OCI-LY3 (cell line): ENCODE results near the gene SNAP29.
A peak's percentile ranks its signal among the peaks of the same experiment; 100 is the strongest.
"Not testable (repeated sequence)": the region's sequence is repeated elsewhere in the genome, so short reads cannot be mapped to it uniquely, and the experiment has no call there.

ENCODE experiments used
- H2AFZ ChIP-seq: fragments of 200-600, 300-600 bp; shearing (Covaris generic); 2 replicates; pipeline ENCODE4 v1.6.0; 2014; ENCODE audit warnings: antibody characterized with exemption, low read depth, low read length
- H3K27ac ChIP-seq: fragments of 200-600, 300-600 bp; sonication (generic); 2 replicates; pipeline ENCODE4 v1.5.1; 2014; ENCODE audit warnings: mild to moderate bottlenecking, low read length, moderate library complexity, mixed read lengths
- H3K27me3 ChIP-seq: fragments of 200-600, 300-600 bp; sonication (generic); 2 replicates; pipeline ENCODE4 v1.6.1; 2014; ENCODE audit warnings: low read depth, low read length, mixed read lengths
- H3K36me3 ChIP-seq: fragments of 200-600, 300-600 bp; sonication (generic); replicated peaks from 2 replicates; pipeline ENCODE3; 2014; ENCODE audit warnings: low read depth, low read length, mixed read lengths
- H3K4me1 ChIP-seq: fragments of 300-600, 200-600 bp; sonication (generic); 2 replicates; pipeline ENCODE4 v1.6.1; 2014; ENCODE audit warnings: low read length, mixed read lengths
- H3K4me2 ChIP-seq: fragments of 200-600, 300-600 bp; sonication (generic); 2 replicates; pipeline ENCODE4 v1.6.1; 2014; ENCODE audit warnings: low read length, mixed read lengths
- H3K4me3 ChIP-seq: fragments of 300-600, 200-600 bp; sonication (generic); 2 replicates; pipeline ENCODE4 v1.5.1; 2014; ENCODE audit warnings: antibody characterized with exemption, mild to moderate bottlenecking, low read length, moderate library complexity
- H3K79me2 ChIP-seq: fragments of 300-600, 200-600 bp; shearing (Covaris generic); 2 replicates; pipeline ENCODE4 v1.6.1; 2014; ENCODE audit warnings: mild to moderate bottlenecking, low read length, mixed read lengths
- H3K9ac ChIP-seq: fragments of 300-600, 200-600 bp; shearing (Covaris generic); 2 replicates; pipeline ENCODE4 v1.6.0; 2014; ENCODE audit warnings: mild to moderate bottlenecking, low read length, moderate library complexity
- H3K9me3 ChIP-seq: fragments of 200-600, 300-600 bp; shearing (Covaris generic); 2 replicates; pipeline ENCODE4 v1.6.1; 2014; ENCODE audit warnings: low read length, mixed read lengths; ENCODE audit not compliant: insufficient read depth
- H4K20me1 ChIP-seq: fragments of 200-600, 300-600 bp; sonication (generic); 2 replicates; pipeline ENCODE4 v1.6.1; 2016; ENCODE audit warnings: low read length, mixed read lengths; ENCODE audit not compliant: insufficient read depth
- CTCF ChIP-seq: fragments of 200-600, 300-600 bp; sonication (generic); IDR thresholded peaks from 2 replicates; pipeline ENCODE4 v1.5.1; 2014; ENCODE audit warnings: antibody characterized with exemption, low read length, low read depth
- EZH2phosphoT487 ChIP-seq: fragments of 200-600 bp; shearing (Covaris generic); IDR thresholded peaks from 2 replicates; pipeline ENCODE4 v1.6.1; 2018; ENCODE audit warnings: antibody characterized with exemption, mixed run types, low read depth

Gene SNAP29

GRCh38 chr22:20931126-20931654, 72.4 kb downstream of the SNAP29 start:
- no peak overlapping the region for H3K27ac ChIP-seq
- no peak overlapping the region for H3K4me2 ChIP-seq
- H2AFZ ChIP-seq: no peak overlapping the region
- H3K9ac ChIP-seq: no peak overlapping the region
- no peaks in the 10 kb centered on the region for H3K4me1 ChIP-seq
- peaks cover 89% of the 10 kb centered on the region for H4K20me1 ChIP-seq
- H3K36me3 ChIP-seq: peaks cover 34% of the 10 kb centered on the region
- no peaks in the 10 kb centered on the region for H3K9me3 ChIP-seq
- TF ChIP-seq CTCF: no peak
- TF ChIP-seq EZH2phosphoT487: no peak
- no peak overlapping the region for H3K4me3 ChIP-seq
- H3K79me2 ChIP-seq: peaks cover 100% of the 10 kb centered on the region
- H3K27me3 ChIP-seq: no peaks in the 10 kb centered on the region

GRCh38 chr22:20933910-20934309, 75.1 kb downstream of the SNAP29 start:
- no peak overlapping the region for H3K4me2 ChIP-seq
- H3K27ac ChIP-seq: no peak overlapping the region
- peaks cover 100% of the 10 kb centered on the region for H3K79me2 ChIP-seq
- H3K36me3 ChIP-seq: peaks cover 38% of the 10 kb centered on the region
- H2AFZ ChIP-seq: no peak overlapping the region
- H3K27me3 ChIP-seq: no peaks in the 10 kb centered on the region
- H3K4me1 ChIP-seq: peaks cover 15% of the 10 kb centered on the region
- no peaks in the 10 kb centered on the region for H3K9me3 ChIP-seq
- H3K4me3 ChIP-seq: no peak overlapping the region
- no peak for TF ChIP-seq EZH2phosphoT487
- TF ChIP-seq CTCF: no peak
- H3K9ac ChIP-seq: no peak overlapping the region
- peaks cover 91% of the 10 kb centered on the region for H4K20me1 ChIP-seq

GRCh38 chr22:20935049-20935448, 76.2 kb downstream of the SNAP29 start:
- H3K27me3 ChIP-seq, H2AFZ ChIP-seq, H3K9me3 ChIP-seq, H3K27ac ChIP-seq, H3K4me3 ChIP-seq, H3K9ac ChIP-seq, H3K4me2 ChIP-seq: not testable (repeated sequence)
- peaks cover 15% of the 10 kb centered on the region for H3K4me1 ChIP-seq
- H3K79me2 ChIP-seq: peaks cover 100% of the 10 kb centered on the region
- peaks cover 33% of the 10 kb centered on the region for H3K36me3 ChIP-seq
- H4K20me1 ChIP-seq: peaks cover 94% of the 10 kb centered on the region

GRCh38 chr22:20935780-20936539, 77.2 kb downstream of the SNAP29 start:
- H4K20me1 ChIP-seq: peaks cover 95% of the 10 kb centered on the region
- H3K4me2 ChIP-seq, H3K9ac ChIP-seq, H3K27me3 ChIP-seq, H2AFZ ChIP-seq, H3K4me3 ChIP-seq, H3K9me3 ChIP-seq, H3K27ac ChIP-seq: not testable (repeated sequence)
- peaks cover 34% of the 10 kb centered on the region for H3K36me3 ChIP-seq
- peaks cover 15% of the 10 kb centered on the region for H3K4me1 ChIP-seq
- peaks cover 100% of the 10 kb centered on the region for H3K79me2 ChIP-seq

GRCh38 chr22:20937031-20937793, 78.4 kb downstream of the SNAP29 start:
- peaks cover 95% of the 10 kb centered on the region for H4K20me1 ChIP-seq
- H3K79me2 ChIP-seq: peaks cover 100% of the 10 kb centered on the region
- peaks cover 24% of the 10 kb centered on the region for H3K4me1 ChIP-seq
- TF ChIP-seq CTCF: no peak
- TF ChIP-seq EZH2phosphoT487: no peak
- H3K4me2 ChIP-seq: peak overlapping the region; percentile 10; the same call in 1 of the 2 replicates
- no peaks in the 10 kb centered on the region for H3K9me3 ChIP-seq
- no peak overlapping the region for H2AFZ ChIP-seq
- peaks cover 41% of the 10 kb centered on the region for H3K36me3 ChIP-seq
- no peak overlapping the region for H3K4me3 ChIP-seq
- H3K27ac ChIP-seq: no peak overlapping the region
- H3K9ac ChIP-seq: no peak overlapping the region
- no peaks in the 10 kb centered on the region for H3K27me3 ChIP-seq
